ENCODE data around the gene ZNF281. TPM values are rescaled to one million over a fixed set of nuclear protein-coding genes. Genes with fewer than 3 reads are reported as not detected.
A peak's percentile ranks its signal among the peaks of the same experiment; 100 is the strongest.

Gene ZNF281, protein sequence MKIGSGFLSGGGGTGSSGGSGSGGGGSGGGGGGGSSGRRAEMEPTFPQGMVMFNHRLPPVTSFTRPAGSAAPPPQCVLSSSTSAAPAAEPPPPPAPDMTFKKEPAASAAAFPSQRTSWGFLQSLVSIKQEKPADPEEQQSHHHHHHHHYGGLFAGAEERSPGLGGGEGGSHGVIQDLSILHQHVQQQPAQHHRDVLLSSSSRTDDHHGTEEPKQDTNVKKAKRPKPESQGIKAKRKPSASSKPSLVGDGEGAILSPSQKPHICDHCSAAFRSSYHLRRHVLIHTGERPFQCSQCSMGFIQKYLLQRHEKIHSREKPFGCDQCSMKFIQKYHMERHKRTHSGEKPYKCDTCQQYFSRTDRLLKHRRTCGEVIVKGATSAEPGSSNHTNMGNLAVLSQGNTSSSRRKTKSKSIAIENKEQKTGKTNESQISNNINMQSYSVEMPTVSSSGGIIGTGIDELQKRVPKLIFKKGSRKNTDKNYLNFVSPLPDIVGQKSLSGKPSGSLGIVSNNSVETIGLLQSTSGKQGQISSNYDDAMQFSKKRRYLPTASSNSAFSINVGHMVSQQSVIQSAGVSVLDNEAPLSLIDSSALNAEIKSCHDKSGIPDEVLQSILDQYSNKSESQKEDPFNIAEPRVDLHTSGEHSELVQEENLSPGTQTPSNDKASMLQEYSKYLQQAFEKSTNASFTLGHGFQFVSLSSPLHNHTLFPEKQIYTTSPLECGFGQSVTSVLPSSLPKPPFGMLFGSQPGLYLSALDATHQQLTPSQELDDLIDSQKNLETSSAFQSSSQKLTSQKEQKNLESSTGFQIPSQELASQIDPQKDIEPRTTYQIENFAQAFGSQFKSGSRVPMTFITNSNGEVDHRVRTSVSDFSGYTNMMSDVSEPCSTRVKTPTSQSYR
- 10 to 100 TPM; 13.5 to 13.7 TPM for total RNA-seq

DNA sequence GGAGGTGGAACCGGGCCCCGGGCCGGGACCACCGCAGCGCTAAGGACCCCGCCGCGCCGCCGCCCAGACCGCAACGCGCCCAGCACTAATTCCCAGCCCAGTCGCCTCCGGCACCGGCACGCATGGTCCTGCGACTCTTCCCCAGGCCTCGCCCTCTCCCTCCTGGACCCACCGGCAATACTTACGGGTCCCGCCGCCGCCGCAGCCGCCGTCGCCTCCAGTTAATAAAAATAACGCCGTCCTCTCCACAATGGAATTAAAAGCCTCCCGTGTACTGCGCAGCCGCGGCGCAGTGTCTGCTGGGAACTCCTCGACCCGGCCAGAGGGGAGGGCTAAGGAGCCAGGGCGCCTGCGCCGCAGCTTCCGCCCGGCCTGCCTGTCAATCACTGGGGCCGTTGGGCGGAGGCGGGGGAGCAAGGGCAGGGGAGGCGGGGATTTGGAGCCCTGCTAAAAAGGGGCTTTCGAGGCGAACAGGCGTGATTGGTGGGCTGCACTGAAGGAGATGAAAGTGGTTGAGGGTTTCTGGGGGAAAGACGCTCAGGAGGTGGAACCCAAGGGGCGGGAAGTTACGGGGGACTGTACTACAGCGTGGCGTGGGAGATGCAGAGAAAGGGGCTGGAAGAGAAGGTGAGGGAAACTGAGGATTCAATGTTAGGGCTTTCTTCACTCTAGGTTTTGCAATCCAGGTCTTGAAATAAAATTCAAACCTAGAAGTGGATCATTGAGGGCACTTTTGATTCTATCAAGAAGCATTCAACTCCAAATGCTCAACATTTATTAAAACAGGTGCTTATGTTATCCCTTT is at the start of gene ZNF281:
TSS of gene ZNF281 (minus strand) at position 276 of the 805 bp plus-strand sequence. CDS start 331 bp downstream, outside the sequence.
- H3K4me1 Mint-ChIP-seq: peaks cover 48% of the 10 kb centered on the region
- peaks cover 7% of the 10 kb centered on the region for H3K27me3 Mint-ChIP-seq
- peak within 1 kb of the TSS; percentile 82 for H3K27ac Mint-ChIP-seq
- H3K36me3 Mint-ChIP-seq (ENCODE audit: low read depth): peaks cover 42% of the 10 kb centered on the region
- no peaks in the 10 kb centered on the region for H3K9me3 Mint-ChIP-seq
- H3K4me3 Mint-ChIP-seq: peak within 1 kb of the TSS; percentile 98
- ChIA-PET CTCF (no interaction called here), POLR2A (interaction anchor here (0.6 to 1.5 kb wide), 5 partner anchors 33 to 73 kb away, joined by 3 to 5 read pairs (median 4); no protein-coding TSS in a partner anchor)
- peak; percentile 95 for DNase-seq

GRCh38 chr1:200458780-200459179 is 48.9 kb upstream of the ZNF281 start:
- Mint-ChIP-seq H3K9me3 (no peaks in the 10 kb centered on the region), H3K36me3 (ENCODE audit: low read depth) (no peaks in the 10 kb centered on the region), H3K4me1 (no peaks in the 10 kb centered on the region), H3K27me3 (peaks cover 4% of the 10 kb centered on the region), H3K4me3 (no peak overlapping the region), H3K27ac (no peak overlapping the region)
- DNase-seq: no peak
- ChIA-PET POLR2A (no interaction called here), CTCF (no interaction called here)

GRCh38 chr1:200457810-200458209 is 48.0 kb upstream of the ZNF281 start:
- Mint-ChIP-seq H3K36me3 (ENCODE audit: low read depth) (no peaks in the 10 kb centered on the region), H3K27me3 (peaks cover 7% of the 10 kb centered on the region), H3K9me3 (no peaks in the 10 kb centered on the region), H3K27ac (no peak overlapping the region), H3K4me3 (no peak overlapping the region), H3K4me1 (no peaks in the 10 kb centered on the region)
- ChIA-PET POLR2A (no interaction called here), CTCF (no interaction called here)
- DNase-seq: no peak

- no peak for DNase-seq
- Mint-ChIP-seq H3K4me1 (peaks cover 5% of the 10 kb centered on the region), H3K9me3 (no peaks in the 10 kb centered on the region), H3K4me3 (no peak overlapping the region), H3K27ac (no peak overlapping the region), H3K27me3 (peaks cover 5% of the 10 kb centered on the region), H3K36me3 (ENCODE audit: low read depth) (peaks cover 5% of the 10 kb centered on the region)
- POLR2A ChIA-PET: no interaction called here
- CTCF ChIA-PET: no interaction called here
These were observed 44.6 kb upstream of the ZNF281 start for GRCh38 chr1:200454425-200454824.

- ChIA-PET CTCF (no interaction called here), POLR2A (no interaction called here)
- Mint-ChIP-seq H3K4me1 (peaks cover 5% of the 10 kb centered on the region), H3K9me3 (no peaks in the 10 kb centered on the region), H3K27ac (no peak overlapping the region), H3K4me3 (no peak overlapping the region), H3K27me3 (peaks cover 5% of the 10 kb centered on the region), H3K36me3 (ENCODE audit: low read depth) (peaks cover 5% of the 10 kb centered on the region)
- DNase-seq: no peak
These were observed 43.7 kb upstream of the ZNF281 start for GRCh38 chr1:200453553-200453905.

- Mint-ChIP-seq H3K27me3 (peaks cover 5% of the 10 kb centered on the region), H3K9me3 (no peaks in the 10 kb centered on the region), H3K27ac (no peak overlapping the region), H3K4me3 (no peak overlapping the region), H3K4me1 (peaks cover 11% of the 10 kb centered on the region), H3K36me3 (ENCODE audit: low read depth) (peaks cover 6% of the 10 kb centered on the region)
- no peak for DNase-seq
- POLR2A ChIA-PET: no interaction called here
- CTCF ChIA-PET: no interaction called here
These were observed 43.2 kb upstream of the ZNF281 start for GRCh38 chr1:200452850-200453552.

DNA sequence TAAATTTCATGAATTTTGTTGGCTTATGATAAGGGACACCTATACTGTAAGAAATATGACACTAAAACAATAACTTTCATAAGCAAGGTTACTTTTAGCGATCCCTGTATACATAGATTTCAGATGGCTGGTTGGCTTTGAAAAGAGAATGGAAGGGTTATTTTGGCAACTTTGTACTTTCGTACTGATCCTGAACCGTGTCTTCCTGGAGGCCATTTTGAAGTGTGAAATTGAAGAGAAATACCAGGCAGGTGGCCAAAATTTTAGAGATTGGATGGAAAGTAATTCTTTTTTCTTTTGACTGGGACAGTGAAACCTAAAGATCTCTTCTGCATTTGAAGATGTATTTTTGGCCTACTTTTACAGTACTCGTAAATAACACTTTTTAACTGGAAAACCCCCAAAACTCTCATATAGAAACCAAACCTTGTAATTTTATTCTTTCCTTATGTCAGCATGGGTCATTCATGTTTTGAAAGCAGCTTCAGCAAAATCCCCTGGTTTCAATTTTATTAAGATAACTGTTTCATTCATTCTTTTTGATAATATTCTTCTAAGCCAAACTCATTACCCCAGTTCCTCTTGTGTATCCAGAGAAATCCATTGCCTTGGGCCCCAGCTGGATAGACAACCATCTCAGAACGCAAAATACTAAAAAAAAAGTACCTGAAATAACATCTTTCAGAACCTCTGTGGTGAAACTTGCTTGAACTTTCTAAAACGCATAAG is 38.4 kb upstream of the ZNF281 start:
- no peak for DNase-seq
- peaks cover 24% of the 10 kb centered on the region for H3K4me1 Mint-ChIP-seq
- peaks cover 7% of the 10 kb centered on the region for H3K36me3 Mint-ChIP-seq (ENCODE audit: low read depth)
- H3K27me3 Mint-ChIP-seq: peaks cover 3% of the 10 kb centered on the region
- peaks cover 4% of the 10 kb centered on the region for H3K9me3 Mint-ChIP-seq
- ChIA-PET CTCF (no interaction called here), POLR2A (no interaction called here)
- H3K27ac Mint-ChIP-seq: peak overlapping the region; percentile 78
- H3K4me3 Mint-ChIP-seq: no peak overlapping the region

GRCh38 chr1:200445213-200445612 is 35.4 kb upstream of the ZNF281 start:
- Mint-ChIP-seq H3K27me3 (no peaks in the 10 kb centered on the region), H3K36me3 (ENCODE audit: low read depth) (peaks cover 7% of the 10 kb centered on the region), H3K4me1 (peaks cover 24% of the 10 kb centered on the region), H3K4me3 (no peak overlapping the region), H3K9me3 (peaks cover 4% of the 10 kb centered on the region), H3K27ac (no peak overlapping the region)
- CTCF ChIA-PET: no interaction called here
- POLR2A ChIA-PET: no interaction called here
- DNase-seq: no peak

- H3K4me1 Mint-ChIP-seq: peaks cover 20% of the 10 kb centered on the region
These were observed 34.6 kb upstream of the ZNF281 start for GRCh38 chr1:200444478-200444877.

GRCh38 chr1:200443860-200444259 is 34.0 kb upstream of the ZNF281 start:
- no peak for DNase-seq
- Mint-ChIP-seq H3K9me3 (peaks cover 4% of the 10 kb centered on the region), H3K4me1 (peaks cover 20% of the 10 kb centered on the region), H3K27me3 (no peaks in the 10 kb centered on the region), H3K27ac (no peak overlapping the region), H3K36me3 (ENCODE audit: low read depth) (peaks cover 2% of the 10 kb centered on the region), H3K4me3 (no peak overlapping the region)
- ChIA-PET CTCF (no interaction called here), POLR2A (no interaction called here)

More at GRCh38 chr1:200444478-200444877, 34.6 kb upstream of the ZNF281 start:
- Mint-ChIP-seq H3K9me3 (peaks cover 4% of the 10 kb centered on the region), H3K36me3 (ENCODE audit: low read depth) (peaks cover 3% of the 10 kb centered on the region), H3K27me3 (no peaks in the 10 kb centered on the region), H3K27ac (no peak overlapping the region), H3K4me3 (no peak overlapping the region)
- CTCF ChIA-PET: no interaction called here
- POLR2A ChIA-PET: no interaction called here
- DNase-seq: no peak

- DNase-seq: no peak
- no peak overlapping the region for H3K4me3 Mint-ChIP-seq
- H3K4me1 Mint-ChIP-seq: peaks cover 16% of the 10 kb centered on the region
- H3K27ac Mint-ChIP-seq: no peak overlapping the region
- H3K36me3 Mint-ChIP-seq (ENCODE audit: low read depth): no peaks in the 10 kb centered on the region
- H3K27me3 Mint-ChIP-seq: no peaks in the 10 kb centered on the region
- ChIA-PET POLR2A (interaction anchor here (0.7 kb wide), 1 partner anchor 33 kb away, joined by 3 read pairs; the partner anchor contains the start of gene ZNF281), CTCF (no interaction called here)
- H3K9me3 Mint-ChIP-seq: peaks cover 4% of the 10 kb centered on the region
These were observed 32.8 kb upstream of the ZNF281 start for GRCh38 chr1:200442537-200443156.

DNA sequence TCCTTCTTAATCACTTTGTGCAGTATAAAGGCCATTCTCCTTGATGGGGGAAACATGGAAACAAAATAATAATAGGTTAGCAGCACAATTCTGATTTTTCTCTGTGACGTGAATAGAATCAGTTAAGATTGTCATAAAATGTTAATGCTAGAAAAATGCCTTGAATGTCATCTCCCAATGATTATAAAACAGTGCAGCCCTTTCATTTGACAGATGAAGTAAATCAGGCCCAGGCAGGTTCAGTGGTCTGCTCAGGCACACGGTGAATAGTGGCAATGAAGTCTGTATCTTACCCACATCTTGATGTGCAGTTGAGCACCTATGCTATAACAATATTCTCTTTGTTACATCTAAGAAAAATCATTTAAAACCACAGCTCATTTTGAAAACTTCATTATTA is 32.2 kb upstream of the ZNF281 start:
- POLR2A ChIA-PET: no interaction called here
- no peaks in the 10 kb centered on the region for H3K27me3 Mint-ChIP-seq
- H3K9me3 Mint-ChIP-seq: peaks cover 1% of the 10 kb centered on the region
- peaks cover 16% of the 10 kb centered on the region for H3K4me1 Mint-ChIP-seq
- CTCF ChIA-PET: no interaction called here
- no peaks in the 10 kb centered on the region for H3K36me3 Mint-ChIP-seq (ENCODE audit: low read depth)
- DNase-seq: no peak
- no peak overlapping the region for H3K27ac Mint-ChIP-seq
- no peak overlapping the region for H3K4me3 Mint-ChIP-seq
